Activated CD4-positive, alpha-beta T cell treated with anti-CD3 and anti-CD28 coated beads for 36 hours (primary cell): ENCODE results near the gene KIAA0232. TPM values are rescaled to one million over a fixed set of nuclear protein-coding genes. Genes with fewer than 3 reads are reported as not detected.
"Not testable (repeated sequence)": the region's sequence is repeated elsewhere in the genome, so short reads cannot be mapped to it uniquely, and the experiment has no call there.

Experiments used
- ATAC-seq: fragments of 200-7000 bp; cut with Tn5 transposase; one replicate; pipeline ENCODE4 v1.10.0; 2021; ENCODE audit warnings: mild to moderate bottlenecking, moderate library complexity
- CTCF ChIA-PET: fragments of 350-600 bp; sonication (Branson Sonifier 250); formaldehyde crosslinking; loops from one replicate; lab custom pipeline; 2021; ENCODE audit warnings: antibody characterized with exemption; lab: Charles Lee
- POLR2A ChIA-PET: fragments of 350-600 bp; sonication (Branson Sonifier 250); formaldehyde crosslinking; loops from one replicate; lab custom pipeline; 2021; ENCODE audit warnings: antibody characterized with exemption, inconsistent platforms; lab: Charles Lee
- DNase-seq: peaks from one replicate; pipeline ENCODE4 v3.0.0-alpha.2; 2020
- H3K27ac Mint-ChIP-seq: one replicate; pipeline ENCODE4 v1.8.0; 2021; ENCODE audit warnings: mixed read lengths
- H3K27me3 Mint-ChIP-seq: one replicate; pipeline ENCODE4 v1.8.0; 2021; ENCODE audit warnings: mixed read lengths
- H3K36me3 Mint-ChIP-seq: one replicate; pipeline ENCODE4 v1.8.0; 2021; ENCODE audit warnings: low read depth, mixed read lengths
- H3K4me1 Mint-ChIP-seq: one replicate; pipeline ENCODE4 v1.8.0; 2021; ENCODE audit warnings: mixed read lengths
- H3K4me3 Mint-ChIP-seq: one replicate; pipeline ENCODE4 v1.8.0; 2021; ENCODE audit warnings: mild to moderate bottlenecking, moderate library complexity, mixed read lengths
- H3K9me3 Mint-ChIP-seq: one replicate; pipeline ENCODE4 v1.8.0; 2021; ENCODE audit warnings: low read depth, mixed read lengths
- intact Hi-C, 2 experiments: fragments of 100-400 bp; cut with DNase I in 1 of 2; cut with micrococcal nuclease in 1 of 2; formaldehyde crosslinking; loops; one replicate each; pipeline versions ENCODE4 v1.14.2 to v1.15.1; 2022 to 2024; cut with DNase I, micrococcal nuclease
- total RNA-seq, 2 experiments: library from RNA; stranded (reverse); gene quantifications; one replicate each; pipeline ENCODE4 v1.2.3, GENCODE V29; 2021

Gene KIAA0232
- total RNA-seq, 2 experiments from 2014 or later: 9.4 to 13.1 TPM

DNA sequence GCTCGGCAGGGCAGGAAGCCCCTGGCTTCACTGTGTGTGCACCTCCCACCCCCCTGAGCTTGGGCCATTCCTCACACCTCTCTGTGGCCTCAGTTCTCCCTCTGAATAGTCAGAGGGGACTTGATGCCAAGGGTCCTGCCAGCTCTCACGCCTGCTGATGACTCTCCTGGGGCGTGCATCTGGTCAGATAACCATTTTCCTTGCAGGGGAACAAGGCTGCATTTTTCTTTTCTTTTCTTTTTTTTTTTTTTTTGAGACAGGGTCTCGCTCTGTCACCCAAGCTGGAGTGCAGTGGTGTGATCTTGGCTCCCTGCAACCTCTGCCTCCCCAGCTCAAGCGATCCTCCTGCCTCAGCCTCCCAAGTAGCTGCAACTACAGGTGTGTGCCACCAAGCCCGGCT, 124.0 kb downstream of the KIAA0232 start:
- intact Hi-C loops: loop anchor here in 1 of 2 experiments (5.0 kb wide), 1 partner anchor 124 kb away; the partner anchor contains the start of gene KIAA0232
- ChIA-PET POLR2A (interaction anchor here (0.6 to 0.7 kb wide), 2 partner anchors 138 to 233 kb away, joined by 3 to 4 read pairs; no protein-coding TSS in a partner anchor), CTCF (interaction anchor here (0.9 to 3.7 kb wide), 6 partner anchors 8 to 81 kb away, joined by 3 to 10 read pairs (median 4); no protein-coding TSS in a partner anchor)
- ATAC-seq, H3K36me3 Mint-ChIP-seq, H3K27ac Mint-ChIP-seq, H3K4me3 Mint-ChIP-seq, DNase-seq, H3K27me3 Mint-ChIP-seq, H3K9me3 Mint-ChIP-seq: not testable (repeated sequence)
- H3K4me1 Mint-ChIP-seq: peaks cover 34% of the 10 kb centered on the region

DNA sequence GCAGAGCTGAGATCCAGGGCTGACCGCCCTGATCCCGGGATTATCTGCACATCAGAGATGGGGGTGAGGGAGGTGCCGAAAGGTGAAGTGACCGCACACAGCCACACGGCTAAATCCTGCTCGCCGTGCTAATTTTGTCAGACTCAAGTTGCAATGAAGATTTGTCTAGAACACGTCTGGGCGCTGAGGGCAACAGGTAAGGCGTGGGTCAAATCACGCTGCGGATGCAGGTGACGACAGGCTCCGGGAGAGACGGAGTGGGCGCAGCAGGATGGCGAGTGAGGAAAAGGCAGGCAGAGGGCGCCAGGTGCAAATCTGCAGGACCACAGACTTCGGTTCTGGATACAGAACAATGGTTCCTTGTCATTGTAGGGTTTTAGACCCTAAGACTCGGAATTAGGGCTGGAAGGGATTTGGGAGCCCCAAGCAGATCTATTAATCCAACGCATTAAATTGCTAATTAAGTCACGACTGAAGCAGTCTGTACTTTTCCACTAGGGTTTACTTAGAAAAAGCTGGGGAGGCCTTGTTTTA, 125.2 kb downstream of the KIAA0232 start:
- ChIA-PET POLR2A (interaction anchor here (0.5 to 0.9 kb wide), 2 partner anchors 136 to 140 kb away, joined by 3 read pairs; partner anchors contain the start of gene TADA2B), CTCF (interaction anchor here (1.2 to 2.6 kb wide), 9 partner anchors 8 to 189 kb away, joined by 3 to 14 read pairs (median 7); partner anchors contain the start of genes GRPEL1 and TADA2B)
- Mint-ChIP-seq H3K27me3 (peaks cover 3% of the 10 kb centered on the region), H3K9me3 (no peaks in the 10 kb centered on the region), H3K4me3 (peak overlapping the region; percentile 2), H3K36me3 (peaks cover 6% of the 10 kb centered on the region), H3K4me1 (peaks cover 42% of the 10 kb centered on the region), H3K27ac (no peak overlapping the region)
- intact Hi-C loops: loop anchor here (2.0 to 5.0 kb wide), 3 partner anchors 125 to 1251 kb away; partner anchors contain the start of genes ABLIM2 (in 1 of the 2), KIAA0232 (in 1 of the 2) and MRFAP1L1 (in 1 of the 2)
- peak; percentile 62 for DNase-seq
- ATAC-seq: no peak

DNA sequence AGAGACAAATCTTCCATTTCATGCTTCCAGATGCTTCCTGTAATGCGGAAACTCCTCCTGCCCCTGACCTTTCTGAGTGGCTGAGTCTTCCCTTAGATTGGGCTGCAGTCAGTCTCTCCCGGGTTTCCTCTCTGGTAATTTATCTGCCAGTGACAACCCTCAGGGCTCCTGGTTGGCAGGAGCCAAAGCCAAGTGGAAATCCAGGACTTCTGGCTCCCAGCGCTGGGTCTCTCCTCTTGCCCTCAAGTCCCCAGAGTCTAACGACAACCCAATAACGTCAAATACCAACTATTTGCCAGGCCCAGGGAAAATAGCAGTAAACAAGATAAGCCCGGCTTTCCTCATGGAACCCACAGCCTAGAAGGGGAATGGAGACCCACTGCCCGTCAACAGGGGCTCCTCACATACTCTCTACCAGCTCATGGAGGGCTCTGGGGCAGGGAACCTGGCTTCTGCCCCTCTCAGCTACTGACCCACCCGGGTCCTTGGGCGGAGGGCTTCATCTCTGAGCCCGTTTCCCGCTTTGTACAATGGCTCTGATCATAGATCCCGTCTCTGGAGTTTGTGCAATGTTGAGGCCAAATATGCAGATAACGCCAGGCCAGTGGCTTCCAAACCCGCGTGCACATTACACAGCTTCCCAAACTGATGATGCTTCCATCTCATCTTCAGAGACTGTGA, 126.0 kb downstream of the KIAA0232 start:
- peaks cover 48% of the 10 kb centered on the region for H3K4me1 Mint-ChIP-seq
- intact Hi-C loops: loop anchor here (1.0 to 5.0 kb wide), 12 partner anchors 79 to 1250 kb away; partner anchors contain the start of genes GRPEL1 (in 2 of the 2), ABLIM2 (in 1 of the 2), BLOC1S4 (in 1 of the 2) and KIAA0232 (in 1 of the 2)
- peaks cover 3% of the 10 kb centered on the region for H3K27me3 Mint-ChIP-seq
- peak overlapping the region; percentile 75 for H3K27ac Mint-ChIP-seq
- peak overlapping the region; percentile 81 for H3K4me3 Mint-ChIP-seq
- ATAC-seq: no peak
- peaks cover 8% of the 10 kb centered on the region for H3K36me3 Mint-ChIP-seq
- no peaks in the 10 kb centered on the region for H3K9me3 Mint-ChIP-seq
- no peak for DNase-seq
- ChIA-PET POLR2A (interaction anchor here (0.6 to 1.8 kb wide), 7 partner anchors 9 to 1549 kb away, joined by 3 to 10 read pairs (median 3); partner anchors contain the start of genes GRPEL1 and TADA2B), CTCF (interaction anchor here (0.6 to 2.6 kb wide), 12 partner anchors 8 to 194 kb away, joined by 3 to 14 read pairs (median 6); partner anchors contain the start of genes BLOC1S4, GRPEL1 and TADA2B)

DNA sequence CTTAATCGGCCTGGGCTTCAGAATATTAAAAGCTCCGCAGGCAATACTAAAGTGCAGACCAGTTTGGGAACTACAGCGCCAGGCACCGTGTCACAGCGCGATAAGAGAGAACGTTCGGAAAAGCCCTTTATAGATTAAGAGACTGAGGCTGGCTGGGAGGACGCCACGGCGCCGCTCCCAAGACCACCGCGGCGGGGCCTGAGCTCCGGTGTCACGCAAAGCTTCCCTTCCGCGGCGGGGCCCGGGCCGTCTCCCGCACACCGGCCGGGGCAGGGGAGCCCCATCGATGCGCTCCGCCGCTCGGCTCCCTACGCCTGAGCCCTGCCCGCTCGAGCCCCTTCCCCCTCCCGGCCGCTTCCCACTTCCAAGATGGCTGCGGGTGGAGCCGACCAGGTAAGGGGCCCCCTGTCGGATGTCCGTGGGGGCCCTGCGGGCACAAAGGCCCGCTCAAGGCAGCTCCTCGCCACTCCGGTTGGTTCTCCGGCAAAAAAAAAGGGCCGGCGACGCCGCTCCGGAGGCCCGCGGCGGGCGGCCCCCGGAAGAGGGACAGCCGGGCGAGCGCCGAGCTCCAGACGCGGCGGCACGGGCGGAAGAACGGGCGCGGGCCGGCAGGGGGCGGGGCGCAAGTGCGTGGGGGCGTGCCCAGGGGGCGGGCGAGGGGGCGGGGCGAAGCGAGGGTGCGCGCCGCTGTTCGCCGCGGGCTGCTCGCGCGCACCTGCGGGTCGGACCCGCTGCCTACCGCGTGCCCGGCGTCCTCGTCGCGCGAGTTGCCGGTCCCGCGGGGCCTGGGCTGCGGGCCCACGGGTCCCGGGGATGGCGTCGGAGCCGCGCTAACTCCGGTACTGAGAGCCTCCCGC, 126.8 kb downstream of the KIAA0232 start, which contains the start of gene TBC1D14:
Gene TBC1D14 (plus strand): TSS at position 714 of the 857 bp plus-strand sequence. CDS start 13,564 bp downstream, outside the sequence.
- H3K27me3 Mint-ChIP-seq: peaks cover 3% of the 10 kb centered on the region
- CTCF ChIA-PET: interaction anchor here (1.0 to 2.6 kb wide), 10 partner anchors 8 to 193 kb away, joined by 4 to 14 read pairs (median 7); partner anchors contain the start of genes BLOC1S4, GRPEL1 and TADA2B
- H3K9me3 Mint-ChIP-seq: no peaks in the 10 kb centered on the region
- peaks cover 44% of the 10 kb centered on the region for H3K4me1 Mint-ChIP-seq
- intact Hi-C loops: loop anchor here (1.0 to 5.0 kb wide), 12 partner anchors 78 to 1249 kb away; partner anchors contain the start of genes GRPEL1 (in 2 of the 2), ABLIM2 (in 1 of the 2), BLOC1S4 (in 1 of the 2) and KIAA0232 (in 1 of the 2)
- peak; percentile 92 for DNase-seq
- peak; percentile 89 for ATAC-seq
- peak within 1 kb of the TSS; percentile 90 for H3K27ac Mint-ChIP-seq
- peak within 1 kb of the TSS; percentile 94 for H3K4me3 Mint-ChIP-seq
- H3K36me3 Mint-ChIP-seq: peaks cover 8% of the 10 kb centered on the region
- POLR2A ChIA-PET: interaction anchor here (0.6 to 1.8 kb wide), 9 partner anchors 10 to 1549 kb away, joined by 3 to 10 read pairs (median 3); partner anchors contain the start of gene GRPEL1

DNA sequence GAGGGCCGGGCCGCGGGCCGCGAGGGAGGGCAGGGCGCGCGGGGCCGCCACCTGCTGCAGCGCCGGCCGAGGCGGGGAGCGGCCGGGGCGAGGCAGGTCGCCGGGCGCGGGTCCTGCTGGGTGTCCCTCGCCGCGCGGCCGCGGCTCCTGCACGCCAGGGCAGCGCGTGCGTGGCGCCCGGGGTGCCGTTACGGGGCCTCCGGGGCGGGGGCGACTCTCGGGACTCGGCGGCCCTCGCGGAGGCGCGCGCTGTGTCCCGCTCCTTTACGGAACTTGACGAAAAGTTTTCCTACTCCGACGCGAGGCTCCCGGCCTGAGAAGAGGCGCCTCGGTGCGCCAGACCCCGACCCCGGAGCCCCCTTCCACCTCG, 127.4 kb downstream of the KIAA0232 start:
- peak overlapping the region; percentile 90 for H3K27ac Mint-ChIP-seq
- H3K4me3 Mint-ChIP-seq: peak overlapping the region; percentile 94
- ChIA-PET CTCF (interaction anchor here (0.8 to 2.1 kb wide), 4 partner anchors 14 to 191 kb away, joined by 3 to 7 read pairs (median 6); partner anchors contain the start of gene GRPEL1), POLR2A (interaction anchor here (0.6 to 1.8 kb wide), 6 partner anchors 10 to 236 kb away, joined by 3 to 10 read pairs (median 5); partner anchors contain the start of gene GRPEL1)
- intact Hi-C loops: loop anchor here (1.0 to 10.0 kb wide), 14 partner anchors 17 to 1249 kb away; partner anchors contain the start of genes GRPEL1 (in 2 of the 2), TADA2B (in 2 of the 2), ABLIM2 (in 1 of the 2) and BLOC1S4 (in 1 of the 2)
- DNase-seq (peak; percentile 69), ATAC-seq (peak; percentile 26)
- peaks cover 8% of the 10 kb centered on the region for H3K36me3 Mint-ChIP-seq
- no peaks in the 10 kb centered on the region for H3K9me3 Mint-ChIP-seq
- H3K27me3 Mint-ChIP-seq: peaks cover 3% of the 10 kb centered on the region
- peaks cover 43% of the 10 kb centered on the region for H3K4me1 Mint-ChIP-seq

DNA sequence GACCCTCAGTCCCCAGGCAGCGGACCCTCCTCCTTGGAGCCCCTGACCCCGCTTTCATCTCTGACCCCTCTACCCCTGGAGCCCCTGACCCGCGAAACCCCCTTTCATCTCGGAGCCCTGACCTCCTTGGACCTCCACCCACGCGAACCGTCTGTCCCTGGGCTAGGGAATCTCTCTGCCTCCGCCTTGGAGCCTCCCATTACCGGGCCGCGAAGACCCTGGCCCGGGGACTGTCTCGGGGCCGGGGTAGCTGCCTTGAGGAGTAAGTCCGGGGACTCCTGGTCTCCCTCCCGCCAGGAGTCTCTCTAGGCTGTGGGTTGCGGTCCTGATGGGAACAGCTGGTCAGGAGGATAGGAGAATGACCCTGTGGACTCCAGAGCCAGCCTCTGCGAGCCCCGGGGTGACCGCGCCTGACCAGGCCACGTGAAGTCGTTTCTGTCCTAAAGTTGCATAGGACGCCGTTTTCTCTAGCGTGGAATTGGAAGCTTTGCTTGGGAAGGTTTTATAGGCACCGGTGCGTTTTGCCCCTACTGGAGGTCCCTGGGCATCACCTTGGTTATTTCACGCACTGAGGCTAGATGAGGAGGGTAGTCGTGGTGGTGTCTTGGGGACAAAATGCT, 127.9 kb downstream of the KIAA0232 start:
- Mint-ChIP-seq H3K27ac (peak overlapping the region; percentile 90), H3K4me1 (peaks cover 47% of the 10 kb centered on the region), H3K27me3 (peaks cover 3% of the 10 kb centered on the region), H3K4me3 (peak overlapping the region; percentile 94), H3K9me3 (no peaks in the 10 kb centered on the region), H3K36me3 (peaks cover 8% of the 10 kb centered on the region)
- intact Hi-C loops: loop anchor here in 1 of 2 experiments (2.0 to 10.0 kb wide), 2 partner anchors 16 to 134 kb away; partner anchors contain the start of gene TADA2B
- ATAC-seq (no peak), DNase-seq (no peak)
- ChIA-PET CTCF (interaction anchor here (0.7 to 1.9 kb wide), 7 partner anchors 11 to 206 kb away, joined by 3 to 8 read pairs (median 4); no protein-coding TSS in a partner anchor), POLR2A (no interaction called here)

DNA sequence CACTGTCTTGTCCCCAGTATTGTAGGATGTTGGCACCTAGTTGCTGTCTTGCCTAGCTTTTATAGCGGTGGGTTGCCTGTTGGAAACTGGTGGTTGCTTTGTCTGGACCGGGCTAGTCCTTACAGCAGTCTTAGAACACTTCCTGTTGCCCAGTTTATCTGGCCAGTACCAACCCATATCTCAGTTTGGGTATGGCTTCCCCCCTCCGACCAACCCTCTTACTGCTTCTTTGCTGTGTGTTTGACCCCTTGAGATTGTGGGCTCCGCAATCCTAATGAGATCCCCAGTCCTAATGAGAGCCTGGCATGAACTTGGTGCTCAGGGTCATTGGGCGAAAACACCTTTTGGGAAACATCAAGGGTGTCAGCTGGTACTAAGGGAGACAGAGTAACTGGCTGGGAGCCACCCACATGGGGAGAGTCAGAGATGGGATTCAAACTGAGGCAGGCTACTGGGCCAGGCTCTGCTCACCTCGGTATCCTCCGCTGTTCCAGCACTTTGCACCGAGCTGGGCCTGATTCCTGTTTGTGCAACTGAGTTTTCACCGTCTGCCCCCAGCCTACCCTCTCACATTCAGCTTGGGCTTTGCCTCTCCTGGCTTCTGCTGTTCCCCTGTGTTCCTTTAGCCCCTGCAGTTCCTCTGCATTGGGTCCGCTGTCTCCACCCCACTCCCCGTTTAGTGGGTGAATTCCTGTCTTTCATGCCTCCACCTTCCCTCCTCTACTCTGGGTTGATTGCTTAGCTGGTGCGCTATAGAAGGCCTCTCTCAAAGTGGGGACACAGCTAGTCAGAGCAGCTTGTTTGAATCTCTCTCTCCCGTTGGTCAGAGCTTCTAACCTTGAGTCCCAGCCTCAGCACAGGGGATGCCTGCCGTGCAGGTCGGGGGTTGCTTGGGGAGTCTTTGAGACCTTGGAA, 128.7 kb downstream of the KIAA0232 start:
- Mint-ChIP-seq H3K4me1 (peaks cover 54% of the 10 kb centered on the region), H3K36me3 (peaks cover 8% of the 10 kb centered on the region), H3K27me3 (peaks cover 3% of the 10 kb centered on the region), H3K4me3 (peak overlapping the region; percentile 94), H3K27ac (peak overlapping the region; percentile 90), H3K9me3 (no peaks in the 10 kb centered on the region)
- CTCF ChIA-PET: interaction anchor here (0.6 to 1.9 kb wide), 10 partner anchors 11 to 206 kb away, joined by 3 to 8 read pairs (median 4); no protein-coding TSS in a partner anchor
- no peak for DNase-seq
- POLR2A ChIA-PET: interaction anchor here (0.7 kb wide), 1 partner anchor 224 kb away, joined by 4 read pairs; no protein-coding TSS in a partner anchor
- intact Hi-C loops: loop anchor here in 1 of 2 experiments (2.0 to 10.0 kb wide), 2 partner anchors 16 to 134 kb away; partner anchors contain the start of gene TADA2B
- no peak for ATAC-seq

DNA sequence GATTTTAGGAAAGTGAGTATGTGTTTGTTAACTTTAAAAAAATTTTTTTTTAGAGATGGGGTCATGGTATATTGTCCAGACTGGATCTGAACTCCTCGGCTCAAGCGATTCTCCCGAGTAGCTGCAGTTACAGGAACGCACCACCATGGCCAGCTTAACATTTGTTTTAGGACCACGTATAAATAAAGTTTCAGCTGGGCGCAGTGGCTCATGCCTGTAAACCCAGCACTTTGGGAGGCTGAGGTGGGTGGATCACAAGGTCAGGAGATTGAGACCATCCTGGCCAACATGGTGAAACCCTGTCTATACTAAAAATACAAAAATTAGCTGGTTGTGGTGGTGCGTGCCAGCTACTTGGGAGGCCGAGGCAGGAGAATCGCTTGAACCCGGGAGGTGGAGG, 129.4 kb downstream of the KIAA0232 start:
- intact Hi-C loops: loop anchor here in 1 of 2 experiments (2.0 to 10.0 kb wide), 2 partner anchors 15 to 133 kb away; partner anchors contain the start of gene TADA2B
- not testable (repeated sequence) for H3K27me3 Mint-ChIP-seq, H3K36me3 Mint-ChIP-seq, H3K9me3 Mint-ChIP-seq, H3K4me3 Mint-ChIP-seq, ATAC-seq
- DNase-seq: peak; percentile 3
- POLR2A ChIA-PET: interaction anchor here (0.7 kb wide), 1 partner anchor 225 kb away, joined by 4 read pairs; no protein-coding TSS in a partner anchor
- peaks cover 61% of the 10 kb centered on the region for H3K4me1 Mint-ChIP-seq
- peak overlapping the region; percentile 38 for H3K27ac Mint-ChIP-seq
- CTCF ChIA-PET: interaction anchor here (0.7 to 1.9 kb wide), 7 partner anchors 12 to 74 kb away, joined by 3 to 8 read pairs (median 6); no protein-coding TSS in a partner anchor
